Adrenal gland (tissue), 5 donors: ENCODE results near the gene FGF14.

ENCODE experiments used
- POLR2A ChIP-seq, 2 donors: fragments of 450-650 bp; IDR thresholded peaks; one replicate each; pipeline ENCODE4 v1.6.1; 2017; ENCODE audit warnings: antibody characterized with exemption in 2 of 2, mild to moderate bottlenecking in 2 of 2, moderate library complexity in 1 of 2
- TF ChIP-seq, protein P1 (sequence below), 6 experiments: fragments of 450-650 bp in 4 of 6; fragments of 200-600 bp in 2 of 6; sonication (generic) in 1 of 6; IDR thresholded peaks; 1 replicate in 5 of 6; 2 replicates in 1 of 6; pipeline versions ENCODE4 v1.5.1 to v1.8.0; 2016 to 2021; ENCODE audit warnings: antibody characterized with exemption in 6 of 6, mild to moderate bottlenecking in 2 of 6, moderate library complexity in 1 of 6
- donor health status: DM: no; HTN: no; CAD: no.

DNA sequence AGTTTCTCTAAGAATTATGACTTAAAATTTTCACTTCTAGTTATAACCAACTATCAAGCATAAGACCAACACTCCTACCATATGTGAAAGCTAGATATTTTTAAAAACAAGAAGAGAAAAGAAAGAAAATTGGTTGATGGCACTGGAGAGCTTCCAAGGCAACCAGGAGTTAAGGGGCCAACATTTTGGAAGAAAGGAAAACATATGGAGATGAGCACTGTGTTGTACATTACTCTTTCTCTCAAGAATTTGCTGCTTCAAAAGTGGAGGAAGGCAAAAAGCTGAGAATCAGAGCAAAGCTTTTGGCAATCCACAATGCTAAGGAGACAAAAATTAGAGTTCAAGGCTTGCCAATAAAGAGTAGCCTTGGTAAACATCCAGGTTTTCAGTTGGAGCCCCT lies 503.2 kb downstream of the FGF14 start:
- TF ChIP-seq, protein P1, sequence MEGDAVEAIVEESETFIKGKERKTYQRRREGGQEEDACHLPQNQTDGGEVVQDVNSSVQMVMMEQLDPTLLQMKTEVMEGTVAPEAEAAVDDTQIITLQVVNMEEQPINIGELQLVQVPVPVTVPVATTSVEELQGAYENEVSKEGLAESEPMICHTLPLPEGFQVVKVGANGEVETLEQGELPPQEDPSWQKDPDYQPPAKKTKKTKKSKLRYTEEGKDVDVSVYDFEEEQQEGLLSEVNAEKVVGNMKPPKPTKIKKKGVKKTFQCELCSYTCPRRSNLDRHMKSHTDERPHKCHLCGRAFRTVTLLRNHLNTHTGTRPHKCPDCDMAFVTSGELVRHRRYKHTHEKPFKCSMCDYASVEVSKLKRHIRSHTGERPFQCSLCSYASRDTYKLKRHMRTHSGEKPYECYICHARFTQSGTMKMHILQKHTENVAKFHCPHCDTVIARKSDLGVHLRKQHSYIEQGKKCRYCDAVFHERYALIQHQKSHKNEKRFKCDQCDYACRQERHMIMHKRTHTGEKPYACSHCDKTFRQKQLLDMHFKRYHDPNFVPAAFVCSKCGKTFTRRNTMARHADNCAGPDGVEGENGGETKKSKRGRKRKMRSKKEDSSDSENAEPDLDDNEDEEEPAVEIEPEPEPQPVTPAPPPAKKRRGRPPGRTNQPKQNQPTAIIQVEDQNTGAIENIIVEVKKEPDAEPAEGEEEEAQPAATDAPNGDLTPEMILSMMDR (IDR thresholded peaks at IDR 0.05): no peak
- no peak for TF ChIP-seq POLR2A (IDR thresholded peaks at IDR 0.05)
